Natural killer cell (primary cell): ENCODE data around the gene ZBTB7B. TPM values are rescaled to one million over a fixed set of nuclear protein-coding genes. Genes with fewer than 3 reads are reported as not detected.

Experiments
- ATAC-seq, 3 donors: fragments of 150-1000 bp in 2 of 3; fragments of 200-7000 bp in 1 of 3; cut with Tn5 transposase; 1 replicate in 1 of 3; 2 replicates in 2 of 3; pipeline ENCODE4 v1.10.0; 2021; ENCODE audit warnings: mild to moderate bottlenecking in 2 of 3, moderate library complexity in 2 of 3
- DNase-seq, 2 donors: peaks; one replicate each; pipeline versions ENCODE4 v3.0.0 to v3.0.0-alpha.2; 2013 to 2021; ENCODE audit warnings: mixed read lengths in 1 of 2
- H3K27ac ChIP-seq: one replicate; pipeline ENCODE4 v1.5.1; 2013; ENCODE audit warnings: mild to moderate bottlenecking, low read length
- H3K27me3 ChIP-seq: one replicate; pipeline ENCODE4 v1.6.1; 2013; ENCODE audit warnings: low read length; ENCODE audit not compliant: control insufficient read depth, insufficient read depth
- H3K36me3 ChIP-seq: one replicate; pipeline ENCODE4 v1.6.1; 2013; ENCODE audit warnings: low read length; ENCODE audit not compliant: control insufficient read depth, insufficient read depth
- H3K4me1 ChIP-seq: one replicate; pipeline ENCODE4 v1.6.1; 2013; ENCODE audit warnings: low read length; ENCODE audit not compliant: control insufficient read depth, insufficient read depth
- H3K4me3 ChIP-seq: one replicate; pipeline ENCODE4 v1.5.1; 2013; ENCODE audit warnings: low read length
- H3K9me3 ChIP-seq: one replicate; pipeline ENCODE4 v1.6.1; 2013; ENCODE audit warnings: low read length; ENCODE audit not compliant: control insufficient read depth, insufficient read depth
- H3K27ac Mint-ChIP-seq, 2 donors: one replicate each; pipeline ENCODE4 v1.8.0; 2022; ENCODE audit warnings: mild to moderate bottlenecking in 2 of 2, mixed read lengths in 2 of 2, moderate library complexity in 1 of 2
- H3K27me3 Mint-ChIP-seq, 2 donors: one replicate each; pipeline ENCODE4 v1.8.0; 2022; ENCODE audit warnings: low read depth in 2 of 2, mixed read lengths in 2 of 2
- H3K36me3 Mint-ChIP-seq: one replicate; pipeline ENCODE4 v1.8.0; 2022; ENCODE audit warnings: mixed read lengths
- H3K4me1 Mint-ChIP-seq, 2 donors: one replicate each; pipeline ENCODE4 v1.8.0; 2022; ENCODE audit warnings: mixed read lengths in 2 of 2
- H3K4me3 Mint-ChIP-seq: one replicate; pipeline ENCODE4 v1.8.0; 2022; ENCODE audit warnings: mild to moderate bottlenecking, moderate library complexity, mixed read lengths
- H3K9me3 Mint-ChIP-seq, 2 donors: one replicate each; pipeline ENCODE4 v1.8.0; 2022; ENCODE audit warnings: mixed read lengths in 2 of 2
- WGBS: methylation state at CpG from one replicate; pipeline ENCODE4 v1.1.7; 2013; ENCODE audit warnings: missing lambda C conversion rate; ENCODE audit not compliant: insufficient coverage; 5-methylcytosine and 5-hydroxymethylcytosine counted together
- intact Hi-C: fragments of 100-400 bp; cut with micrococcal nuclease; formaldehyde crosslinking; loops from one replicate; pipeline ENCODE4 v1.14.2; 2022
- total RNA-seq, 4 donors: library from RNA; stranded (reverse); fragments of 120-200 nt in 1 of 4; gene quantifications; one replicate each; pipeline versions ENCODE4 v1.2.3 to v1.2.4, GENCODE V29; 2013 to 2022
- TF ChIP-seq, protein P1 (sequence below): fragments of 200-600 bp; IDR thresholded peaks from one replicate; pipeline ENCODE4 v1.8.0; 2022; ENCODE audit warnings: antibody characterized with exemption

Gene ZBTB7B
- total RNA-seq, 3 donors from 2014 or later (not counting 1 experiment from before 2014, with no cell fraction given) = 61.2 to 75.4 (median 63.3) TPM

DNA sequence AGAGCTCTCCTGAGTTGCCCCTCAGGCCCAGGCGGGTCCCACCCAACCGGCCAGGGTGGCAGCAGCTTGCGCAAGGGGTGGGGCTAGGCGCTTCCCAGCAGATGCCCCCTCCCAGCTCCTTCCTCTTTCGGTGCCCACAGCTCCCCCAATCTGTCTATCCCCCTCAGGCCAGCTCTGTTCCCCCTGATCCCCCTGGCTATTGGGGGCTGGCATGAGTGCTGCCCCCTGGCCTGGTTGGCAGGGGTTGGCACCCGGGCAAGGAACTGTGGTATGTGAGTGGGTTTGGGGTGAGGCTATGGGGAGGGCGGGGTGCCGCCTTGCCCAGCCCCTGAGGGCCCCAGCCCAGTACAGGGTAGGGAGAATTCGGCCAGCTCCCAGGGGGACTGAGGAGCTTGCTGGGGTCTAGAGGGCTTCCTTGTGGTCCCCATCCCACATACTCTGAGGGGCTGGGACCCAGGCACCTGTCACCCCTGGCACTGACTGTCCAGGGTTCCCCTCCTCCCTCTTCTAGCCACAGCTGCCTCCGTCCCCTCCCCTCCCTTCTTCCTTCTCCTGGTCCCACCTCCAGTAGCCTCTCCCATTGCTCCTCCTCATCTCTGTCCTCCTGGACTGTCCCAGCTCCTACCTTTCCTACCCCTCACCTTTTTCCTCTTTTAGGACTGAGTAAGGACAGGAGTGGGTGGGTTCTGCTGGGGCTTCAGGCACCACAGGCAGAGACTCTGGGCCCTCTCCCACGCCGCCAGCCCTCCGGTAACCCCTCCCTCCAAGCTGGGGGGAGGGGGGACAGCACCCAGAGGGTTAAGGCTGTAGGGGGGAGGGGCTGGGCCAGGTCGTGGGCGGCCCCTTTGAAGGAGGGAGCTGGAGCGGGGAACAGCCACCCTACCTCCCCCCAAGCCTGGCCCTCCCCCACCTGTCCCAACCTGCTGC is 5.7 kb downstream of the ZBTB7B start:
- DNase-seq (peak in 1 of 2 donors; percentile 31), ATAC-seq (no peak)
- H3K4me1 Mint-ChIP-seq = peaks cover 31 to 95% of the 10 kb centered on the region in 2 donors
- Histone ChIP-seq H3K27me3 (no peaks in the 10 kb centered on the region), H3K9me3 (no peaks in the 10 kb centered on the region), H3K4me3 (peak overlapping the region; percentile 12), H3K27ac (peak overlapping the region; percentile 11), H3K36me3 (no peaks in the 10 kb centered on the region), H3K4me1 (peaks cover 97% of the 10 kb centered on the region)
- peak overlapping the region in 1 of 2 donors; percentile 60 for H3K27ac Mint-ChIP-seq
- TF ChIP-seq, protein P1, sequence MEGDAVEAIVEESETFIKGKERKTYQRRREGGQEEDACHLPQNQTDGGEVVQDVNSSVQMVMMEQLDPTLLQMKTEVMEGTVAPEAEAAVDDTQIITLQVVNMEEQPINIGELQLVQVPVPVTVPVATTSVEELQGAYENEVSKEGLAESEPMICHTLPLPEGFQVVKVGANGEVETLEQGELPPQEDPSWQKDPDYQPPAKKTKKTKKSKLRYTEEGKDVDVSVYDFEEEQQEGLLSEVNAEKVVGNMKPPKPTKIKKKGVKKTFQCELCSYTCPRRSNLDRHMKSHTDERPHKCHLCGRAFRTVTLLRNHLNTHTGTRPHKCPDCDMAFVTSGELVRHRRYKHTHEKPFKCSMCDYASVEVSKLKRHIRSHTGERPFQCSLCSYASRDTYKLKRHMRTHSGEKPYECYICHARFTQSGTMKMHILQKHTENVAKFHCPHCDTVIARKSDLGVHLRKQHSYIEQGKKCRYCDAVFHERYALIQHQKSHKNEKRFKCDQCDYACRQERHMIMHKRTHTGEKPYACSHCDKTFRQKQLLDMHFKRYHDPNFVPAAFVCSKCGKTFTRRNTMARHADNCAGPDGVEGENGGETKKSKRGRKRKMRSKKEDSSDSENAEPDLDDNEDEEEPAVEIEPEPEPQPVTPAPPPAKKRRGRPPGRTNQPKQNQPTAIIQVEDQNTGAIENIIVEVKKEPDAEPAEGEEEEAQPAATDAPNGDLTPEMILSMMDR = no peak
- WGBS = 63% methylated on average over 11 of the region's 16 CpGs
- H3K4me3 Mint-ChIP-seq = no peak overlapping the region
- H3K36me3 Mint-ChIP-seq = no peaks in the 10 kb centered on the region
- no peaks in the 10 kb centered on the region for H3K27me3 Mint-ChIP-seq
- H3K9me3 Mint-ChIP-seq = no peaks in the 10 kb centered on the region
- intact Hi-C loops = no loop called here

DNA sequence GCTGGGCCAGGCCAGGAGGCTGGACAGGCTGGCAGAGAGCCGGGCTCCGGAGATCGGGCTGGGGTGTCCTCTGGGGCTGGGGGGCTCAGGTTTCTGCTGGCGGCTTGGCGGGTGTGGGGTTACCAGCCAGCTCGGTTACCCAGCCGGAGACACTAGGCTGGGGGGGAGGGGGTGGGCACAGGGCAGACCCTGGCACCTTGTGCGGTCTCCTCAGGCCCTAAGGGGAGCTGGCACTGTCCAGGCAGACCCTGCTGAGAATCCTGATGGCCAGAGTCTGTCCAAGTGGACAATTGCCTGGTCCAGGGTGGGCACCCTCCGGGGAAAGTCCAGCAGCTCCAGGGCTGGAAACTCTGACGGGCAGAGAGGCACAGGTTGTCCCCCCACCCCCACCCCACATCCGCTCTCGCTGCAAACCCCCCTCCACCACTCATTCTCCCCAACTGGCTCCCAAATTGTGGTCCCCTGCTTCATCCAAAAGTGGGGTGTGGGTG is 6.7 kb downstream of the ZBTB7B start:
- DNase-seq = peak in 1 of 2 donors; percentile 51
- Histone ChIP-seq H3K4me3 (peak overlapping the region; percentile 12), H3K9me3 (no peaks in the 10 kb centered on the region), H3K36me3 (peaks cover 2% of the 10 kb centered on the region), H3K27ac (peak overlapping the region; percentile 20), H3K27me3 (no peaks in the 10 kb centered on the region), H3K4me1 (peaks cover 97% of the 10 kb centered on the region)
- Mint-ChIP-seq H3K9me3 (no peaks in the 10 kb centered on the region), H3K4me3 (peak overlapping the region; percentile 61), H3K27me3 (no peaks in the 10 kb centered on the region), H3K27ac (peak overlapping the region in 1 of 2 donors; percentile 60), H3K4me1 (peaks cover 28 to 93% of the 10 kb centered on the region in 2 donors), H3K36me3 (no peaks in the 10 kb centered on the region)
- intact Hi-C loops = no loop called here
- WGBS = 96% methylated on average over 10 of the region's 12 CpGs
- ATAC-seq = no peak
- TF ChIP-seq, protein P1 = no peak

DNA sequence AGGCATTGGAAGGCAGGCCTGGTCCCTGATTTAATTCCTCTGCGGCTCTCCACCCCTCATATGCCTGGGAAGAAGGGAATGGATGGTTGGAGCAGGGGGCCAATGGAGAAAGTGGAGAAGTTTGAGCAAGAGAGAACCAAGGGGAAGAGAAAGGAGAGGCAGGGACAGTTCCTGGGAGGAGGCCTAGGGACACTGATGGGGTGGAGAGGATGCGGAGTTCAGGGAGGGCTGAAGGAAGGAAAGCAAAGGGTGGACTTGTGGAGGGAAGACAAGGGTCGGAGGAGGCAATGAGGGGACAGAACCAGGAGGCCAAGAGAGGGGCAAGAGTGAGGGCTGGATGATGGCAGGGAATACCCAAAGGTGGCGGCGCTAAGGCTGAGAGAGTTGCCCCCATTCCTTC is 7.1 kb downstream of the ZBTB7B start:
- H3K4me1 ChIP-seq = peaks cover 97% of the 10 kb centered on the region
- no peaks in the 10 kb centered on the region for H3K27me3 Mint-ChIP-seq
- H3K36me3 Mint-ChIP-seq = no peaks in the 10 kb centered on the region
- peak overlapping the region; percentile 59 for H3K4me3 Mint-ChIP-seq
- 96% methylated on average over 5 of the region's 5 CpGs for WGBS
- no peaks in the 10 kb centered on the region for H3K9me3 Mint-ChIP-seq
- intact Hi-C loops = no loop called here
- H3K36me3 ChIP-seq = peaks cover 4% of the 10 kb centered on the region
- H3K4me1 Mint-ChIP-seq = peaks cover 26 to 88% of the 10 kb centered on the region in 2 donors
- peak overlapping the region; percentile 26 for H3K27ac ChIP-seq
- DNase-seq (no peak), ATAC-seq (no peak)
- TF ChIP-seq, protein P1 = no peak
- peak overlapping the region; percentile 2 for H3K4me3 ChIP-seq
- no peaks in the 10 kb centered on the region for H3K9me3 ChIP-seq
- peak overlapping the region in 1 of 2 donors; percentile 60 for H3K27ac Mint-ChIP-seq
- no peaks in the 10 kb centered on the region for H3K27me3 ChIP-seq
